Kidney (tissue), 14 donors: ENCODE data around the gene LIMK2. TPM values are rescaled to one million over a fixed set of nuclear protein-coding genes. Genes with fewer than 3 reads are reported as not detected.

Experiments used
- DNase-seq, 5 donors: peaks; one replicate each; pipeline ENCODE4 v3.0.0-alpha.2; 2013 to 2020
- FAIRE-seq: peaks from 2 replicates; lab custom pipeline; 2012; peaks lifted over from hg19 to GRCh38; lab: Jason Lieb, UNC
- H3K27ac ChIP-seq, 2 donors: one replicate each; pipeline ENCODE4 v1.7.0; 2013; ENCODE audit warnings: low read depth in 2 of 2, low read length in 2 of 2, inconsistent platforms in 1 of 2
- H3K27me3 ChIP-seq: one replicate; pipeline ENCODE4 v1.7.1; 2013; ENCODE audit warnings: low read length, inconsistent platforms; ENCODE audit not compliant: control insufficient read depth, insufficient read depth
- H3K36me3 ChIP-seq, 3 donors: one replicate each; pipeline versions ENCODE4 v1.7.0 to v1.7.1; 2013; ENCODE audit warnings: low read length in 3 of 3, control low read depth in 1 of 3, inconsistent platforms in 1 of 3; ENCODE audit not compliant: insufficient read depth in 3 of 3, control insufficient read depth in 2 of 3
- H3K4me1 ChIP-seq, 3 donors: one replicate each; pipeline versions ENCODE4 v1.7.0 to v1.7.1; 2013; ENCODE audit warnings: low read length in 3 of 3, inconsistent platforms in 1 of 3, low read depth in 1 of 3; ENCODE audit not compliant: control insufficient read depth in 2 of 3, insufficient read depth in 2 of 3
- H3K4me3 ChIP-seq, 3 donors: one replicate each; pipeline versions ENCODE4 v1.7.0 to v1.8.1; 2013; ENCODE audit warnings: low read length in 3 of 3, control low read depth in 1 of 3, inconsistent platforms in 1 of 3
- H3K9ac ChIP-seq, 3 donors: one replicate each; pipeline versions ENCODE4 v1.7.0 to v1.7.1; 2013; ENCODE audit warnings: low read length in 3 of 3, control low read depth in 1 of 3, inconsistent platforms in 1 of 3
- H3K9me3 ChIP-seq, 3 donors: one replicate each; pipeline versions ENCODE4 v1.7.0 to v1.7.1; 2013; ENCODE audit warnings: low read length in 3 of 3, control low read depth in 1 of 3, inconsistent platforms in 1 of 3; ENCODE audit not compliant: control insufficient read depth in 2 of 3, insufficient read depth in 1 of 3
- CTCF ChIP-seq: IDR thresholded peaks from 3 replicates; pipeline ENCODE4 v1.5.1; 2012; ENCODE audit warnings: mild to moderate bottlenecking, moderate library complexity, borderline replicate concordance; ENCODE audit not compliant: insufficient read depth; ENCODE audit errors: extremely low read depth
- intact Hi-C: fragments of 100-400 bp; cut with DNase I; formaldehyde crosslinking; loops from one replicate; pipeline ENCODE4 v1.11.1; 2022
- polyA plus RNA-seq: library from polyadenylated mRNA; stranded (reverse); fragments of 350-450 nt; fragmentation: Illumina TruSeq; extraction: RNeasy Lipid Tissue Mini Kit (QIAGEN cat#74804); gene quantifications from one replicate; pipeline ENCODE4 v1.2.3, GENCODE V29; 2014; ENCODE audit warnings: low read depth, low replicate concordance; ENCODE audit not compliant: insufficient read depth
- total RNA-seq: library from RNA; stranded (reverse); fragmentation: NEBNext Ultra II Directional; extraction: Animal tissue kit (Norgen Biotek cat#: 25700); gene quantifications from one replicate; pipeline ENCODE4 v1.2.1, GENCODE V29; 2021
- donor health status: control.
- donor health status: control.
- donor health status: control.
- donor health status: control.
- donor health status: control.
- donor health status: DM: yes; HTN: yes; CAD: no.
- donor health status: Normal renal cell carcinoma (clear cell type).

Gene LIMK2
- total and polyA plus RNA-seq, 2 donors from 2014 or later: 20.3 to 48.2 TPM

DNA sequence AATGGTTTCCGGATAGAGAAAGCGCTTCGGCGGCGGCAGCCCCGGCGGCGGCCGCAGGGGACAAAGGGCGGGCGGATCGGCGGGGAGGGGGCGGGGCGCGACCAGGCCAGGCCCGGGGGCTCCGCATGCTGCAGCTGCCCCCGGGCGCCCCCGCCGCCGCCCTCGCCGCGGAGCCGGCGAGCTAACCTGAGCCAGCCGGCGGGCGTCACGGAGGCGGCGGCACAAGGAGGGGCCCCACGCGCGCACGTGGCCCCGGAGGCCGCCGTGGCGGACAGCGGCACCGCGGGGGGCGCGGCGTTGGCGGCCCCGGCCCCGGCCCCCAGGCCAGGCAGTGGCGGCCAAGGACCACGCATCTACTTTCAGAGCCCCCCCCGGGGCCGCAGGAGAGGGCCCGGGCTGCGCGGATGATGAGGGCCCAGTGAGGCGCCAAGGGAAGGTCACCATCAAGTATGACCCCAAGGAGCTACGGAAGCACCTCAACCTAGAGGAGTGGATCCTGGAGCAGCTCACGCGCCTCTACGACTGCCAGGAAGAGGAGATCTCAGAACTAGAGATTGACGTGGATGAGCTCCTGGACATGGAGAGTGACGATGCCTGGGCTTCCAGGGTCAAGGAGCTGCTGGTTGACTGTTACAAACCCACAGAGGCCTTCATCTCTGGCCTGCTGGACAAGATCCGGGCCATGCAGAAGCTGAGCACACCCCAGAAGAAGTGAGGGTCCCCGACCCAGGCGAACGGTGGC, 64.5 kb downstream of the LIMK2 start:
- FAIRE-seq: no peak
- Histone ChIP-seq H3K4me1 (peaks cover 3 to 10% (median 8%) of the 10 kb centered on the region in 3 donors), H3K27ac (no peak overlapping the region), H3K27me3 (no peaks in the 10 kb centered on the region), H3K4me3 (no peak overlapping the region), H3K9me3 (no peaks in the 10 kb centered on the region), H3K9ac (no peak overlapping the region), H3K36me3 (peaks cover 7 to 26% (median 20%) of the 10 kb centered on the region in 3 donors)
- DNase-seq: no peak
- no peak for TF ChIP-seq CTCF
- intact Hi-C loops: no loop called here

DNA sequence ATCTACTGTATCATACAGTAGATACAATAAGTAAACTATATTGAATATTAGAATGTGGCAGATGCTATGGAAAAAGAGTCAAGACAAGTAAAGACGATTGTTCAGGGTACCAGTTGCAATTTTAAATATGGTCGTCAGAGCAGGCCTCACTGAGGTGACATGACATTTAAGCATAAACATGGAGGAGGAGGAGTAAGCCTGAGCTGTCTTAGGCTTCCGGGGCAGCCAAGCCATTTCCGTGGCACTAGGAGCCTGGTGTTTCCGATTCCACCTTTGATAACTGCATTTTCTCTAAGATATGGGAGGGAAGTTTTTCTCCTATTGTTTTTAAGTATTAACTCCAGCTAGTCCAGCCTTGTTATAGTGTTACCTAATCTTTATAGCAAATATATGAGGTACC, 65.6 kb downstream of the LIMK2 start:
- FAIRE-seq: no peak
- intact Hi-C loops: no loop called here

GRCh38 chr22:31278151-31278621, 66.1 kb downstream of the LIMK2 start:
- DNase-seq (no peak), FAIRE-seq (no peak)
- Histone ChIP-seq H3K4me1 (peaks cover 0 to 3% (median 2%) of the 10 kb centered on the region in 3 donors), H3K9me3 (no peaks in the 10 kb centered on the region), H3K27ac (no peak overlapping the region), H3K4me3 (no peak overlapping the region), H3K36me3 (peaks cover 7 to 30% (median 25%) of the 10 kb centered on the region in 3 donors), H3K9ac (no peak overlapping the region), H3K27me3 (no peaks in the 10 kb centered on the region)
- no peak for TF ChIP-seq CTCF
- intact Hi-C loops: no loop called here

More for the DNA sequence above, 65.6 kb downstream of the LIMK2 start:
- Histone ChIP-seq H3K9me3 (no peaks in the 10 kb centered on the region), H3K27me3 (no peaks in the 10 kb centered on the region), H3K27ac (no peak overlapping the region), H3K36me3 (peaks cover 7 to 33% (median 24%) of the 10 kb centered on the region in 3 donors), H3K4me3 (no peak overlapping the region), H3K9ac (no peak overlapping the region), H3K4me1 (peaks cover 0 to 4% (median 2%) of the 10 kb centered on the region in 3 donors)
- TF ChIP-seq CTCF: no peak
- no peak for DNase-seq
